NT2/D1 (cell line): ENCODE results near the gene NAA25.

Experiments used
- SUZ12 ChIP-seq: IDR thresholded peaks from 2 replicates; pipeline ENCODE4 v1.6.1; 2011; ENCODE audit not compliant: insufficient read length, insufficient read depth; ENCODE audit errors: extremely low read depth
- YY1 ChIP-seq: IDR thresholded peaks from 2 replicates; pipeline ENCODE4 v1.6.1; 2011; ENCODE audit not compliant: insufficient read length, insufficient read depth
- ZNF274 ChIP-seq: IDR thresholded peaks from 2 replicates; pipeline ENCODE4 v1.6.1; 2011; ENCODE audit warnings: mild to moderate bottlenecking, low read depth, low read length

DNA sequence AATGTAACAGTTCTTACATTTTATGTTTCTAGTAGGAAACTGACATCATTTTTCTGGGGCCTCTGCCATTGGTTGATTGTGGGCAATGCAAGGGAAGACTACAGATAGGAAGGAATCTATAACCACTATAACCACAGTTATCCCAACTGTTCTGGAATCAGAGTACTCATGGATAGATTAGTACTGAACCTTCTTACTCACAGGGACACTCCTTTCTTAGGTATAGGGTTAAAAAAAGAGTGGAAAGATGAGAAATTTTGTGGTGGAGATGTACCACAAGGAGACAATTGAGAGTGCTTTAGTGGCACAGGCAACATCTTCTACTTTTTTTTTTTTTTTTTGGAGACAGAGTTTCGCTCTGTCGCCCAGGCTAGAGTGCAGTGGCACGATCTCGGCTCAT, 116.6 kb downstream of the NAA25 start:
- TF ChIP-seq ZNF274 = no peak
- no peak for TF ChIP-seq YY1
- no peak for TF ChIP-seq SUZ12
